ENCODE measurements around the gene FAM240B. TPM values are rescaled to one million over a fixed set of nuclear protein-coding genes. Genes with fewer than 3 reads are reported as not detected.

FAM240B gene
- total and polyA plus RNA-seq, 2 of the 13 experiments (the other 11 are each of a cell fraction or from before 2014, with no cell fraction given): not detected

DNA sequence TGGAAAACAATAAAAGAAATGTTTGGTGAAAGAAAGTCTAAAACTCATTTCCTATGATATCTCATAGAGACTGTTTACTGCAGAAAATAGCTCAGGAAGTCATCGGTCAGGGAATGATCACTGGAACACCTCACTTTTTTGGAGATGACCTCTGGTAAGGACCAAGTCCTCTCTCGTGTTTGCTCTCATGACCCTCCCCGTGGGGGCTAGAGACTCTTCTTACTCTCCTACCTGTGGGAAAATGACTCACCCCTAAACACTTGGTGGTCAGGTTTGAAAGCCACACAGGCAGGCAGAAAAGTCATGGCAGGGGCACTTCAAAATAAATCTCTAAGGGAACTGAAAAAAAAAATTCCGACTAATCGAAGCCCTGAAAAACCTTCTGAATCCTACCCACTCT lies 48.2 kb downstream of the FAM240B start:
- no peak overlapping the region for H3K9ac ChIP-seq (ENCODE audit: insufficient read depth, low read depth, low read length)
- 59% methylated on average over 5 of the region's 5 CpGs for WGBS (ENCODE audit: low lambda C conversion rate)
- H3K4me2 ChIP-seq (ENCODE audit: low read depth, low read length): no peak overlapping the region
- ChIA-PET POLR2A (no interaction called here), CTCF (ENCODE audit: low intra/inter-chr PET ratio, low total read pairs) (interaction anchor here (1.5 kb wide), 1 partner anchor 51 kb away, joined by 7 read pairs; the partner anchor contains the start of gene ANKRD18A)
- ATAC-seq (no peak), FAIRE-seq (no peak), DNase-seq (ENCODE audit: low spot score) (no peak)
- BruUV-seq (replicated peaks): no TSS peak
- H2AFZ ChIP-seq (ENCODE audit: low read length): no peak overlapping the region
- in situ Hi-C loops (cut with HindIII; ENCODE audit: extremely low pct_ligation_motif_present, low pct_unique_long_range_greater_than_20kb) (loop anchor here (5.0 kb wide), 1 partner anchor 49 kb away; the partner anchor contains the start of gene ANKRD18A), intact Hi-C loops (cut with micrococcal nuclease; ENCODE audit: unreplicated experiment) (loop anchor here (2.0 to 5.0 kb wide), 3 partner anchors 27 to 254 kb away; partner anchors contain the start of gene ANKRD18A)
- no peaks in the 10 kb centered on the region for H3K36me3 ChIP-seq (replicated peaks in 1 of 2; ENCODE audit: control insufficient read depth in 1 of 2, insufficient read depth in 2 of 2, low read length in 2 of 2)
- H3K79me2 ChIP-seq (ENCODE audit: insufficient read depth, low read length): no peaks in the 10 kb centered on the region
- H4K20me1 ChIP-seq (ENCODE audit: insufficient read depth, low read length): no peaks in the 10 kb centered on the region
- no peak overlapping the region for H3K27ac ChIP-seq (ENCODE audit: extremely low read length, insufficient read depth, low read length)
- no peaks in the 10 kb centered on the region for H3K9me3 ChIP-seq (ENCODE audit: low read length)
- peaks cover 2 to 45% of the 10 kb centered on the region in 2 experiments; a peak in 2 of 5 replicates for H3K27me3 ChIP-seq (ENCODE audit: control insufficient read depth in 1 of 2, insufficient read depth in 2 of 2, low read length in 2 of 2)
- no peak overlapping the region for H3K4me3 ChIP-seq (replicated peaks in 1 of 3; ENCODE audit: insufficient read depth in 1 of 3, low read depth in 2 of 3, low read length in 3 of 3)
- H3K4me1 ChIP-seq (ENCODE audit: insufficient read depth, low read length): peaks cover 23% of the 10 kb centered on the region
- TF ChIP-seq, protein P1, sequence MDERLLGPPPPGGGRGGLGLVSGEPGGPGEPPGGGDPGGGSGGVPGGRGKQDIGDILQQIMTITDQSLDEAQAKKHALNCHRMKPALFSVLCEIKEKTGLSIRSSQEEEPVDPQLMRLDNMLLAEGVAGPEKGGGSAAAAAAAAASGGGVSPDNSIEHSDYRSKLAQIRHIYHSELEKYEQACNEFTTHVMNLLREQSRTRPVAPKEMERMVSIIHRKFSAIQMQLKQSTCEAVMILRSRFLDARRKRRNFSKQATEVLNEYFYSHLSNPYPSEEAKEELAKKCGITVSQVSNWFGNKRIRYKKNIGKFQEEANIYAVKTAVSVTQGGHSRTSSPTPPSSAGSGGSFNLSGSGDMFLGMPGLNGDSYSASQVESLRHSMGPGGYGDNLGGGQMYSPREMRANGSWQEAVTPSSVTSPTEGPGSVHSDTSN (CRISPR knock-in tag; IDR thresholded peaks at IDR 0.05): no peak
- TF ChIP-seq HDAC2 (CRISPR knock-in tag; IDR thresholded peaks at IDR 0.05): no peak
- no peak for TF ChIP-seq SUZ12 (IDR thresholded peaks at IDR 0.05; ENCODE audit: low read depth, low read length)
- no peak for TF ChIP-seq ZNF367 (CRISPR knock-in tag; IDR thresholded peaks at IDR 0.05; ENCODE audit: borderline replicate concordance)
- TF ChIP-seq, protein P2, sequence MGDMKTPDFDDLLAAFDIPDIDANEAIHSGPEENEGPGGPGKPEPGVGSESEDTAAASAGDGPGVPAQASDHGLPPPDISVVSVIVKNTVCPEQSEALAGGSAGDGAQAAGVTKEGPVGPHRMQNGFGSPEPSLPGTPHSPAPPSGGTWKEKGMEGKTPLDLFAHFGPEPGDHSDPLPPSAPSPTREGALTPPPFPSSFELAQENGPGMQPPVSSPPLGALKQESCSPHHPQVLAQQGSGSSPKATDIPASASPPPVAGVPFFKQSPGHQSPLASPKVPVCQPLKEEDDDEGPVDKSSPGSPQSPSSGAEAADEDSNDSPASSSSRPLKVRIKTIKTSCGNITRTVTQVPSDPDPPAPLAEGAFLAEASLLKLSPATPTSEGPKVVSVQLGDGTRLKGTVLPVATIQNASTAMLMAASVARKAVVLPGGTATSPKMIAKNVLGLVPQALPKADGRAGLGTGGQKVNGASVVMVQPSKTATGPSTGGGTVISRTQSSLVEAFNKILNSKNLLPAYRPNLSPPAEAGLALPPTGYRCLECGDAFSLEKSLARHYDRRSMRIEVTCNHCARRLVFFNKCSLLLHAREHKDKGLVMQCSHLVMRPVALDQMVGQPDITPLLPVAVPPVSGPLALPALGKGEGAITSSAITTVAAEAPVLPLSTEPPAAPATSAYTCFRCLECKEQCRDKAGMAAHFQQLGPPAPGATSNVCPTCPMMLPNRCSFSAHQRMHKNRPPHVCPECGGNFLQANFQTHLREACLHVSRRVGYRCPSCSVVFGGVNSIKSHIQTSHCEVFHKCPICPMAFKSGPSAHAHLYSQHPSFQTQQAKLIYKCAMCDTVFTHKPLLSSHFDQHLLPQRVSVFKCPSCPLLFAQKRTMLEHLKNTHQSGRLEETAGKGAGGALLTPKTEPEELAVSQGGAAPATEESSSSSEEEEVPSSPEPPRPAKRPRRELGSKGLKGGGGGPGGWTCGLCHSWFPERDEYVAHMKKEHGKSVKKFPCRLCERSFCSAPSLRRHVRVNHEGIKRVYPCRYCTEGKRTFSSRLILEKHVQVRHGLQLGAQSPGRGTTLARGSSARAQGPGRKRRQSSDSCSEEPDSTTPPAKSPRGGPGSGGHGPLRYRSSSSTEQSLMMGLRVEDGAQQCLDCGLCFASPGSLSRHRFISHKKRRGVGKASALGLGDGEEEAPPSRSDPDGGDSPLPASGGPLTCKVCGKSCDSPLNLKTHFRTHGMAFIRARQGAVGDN (CRISPR knock-in tag; IDR thresholded peaks at IDR 0.05): no peak
- TF ChIP-seq NFYC (CRISPR knock-in tag; IDR thresholded peaks at IDR 0.05): no peak
- TF ChIP-seq CC2D1A (CRISPR knock-in tag; IDR thresholded peaks at IDR 0.05): no peak
- TF ChIP-seq REPIN1 (CRISPR knock-in tag; IDR thresholded peaks at IDR 0.05; ENCODE audit: borderline replicate concordance, low read depth): no peak
- TF ChIP-seq IRX3 (CRISPR knock-in tag; IDR thresholded peaks at IDR 0.05; ENCODE audit: borderline replicate concordance, low read depth): no peak
- TF ChIP-seq JUND (CRISPR knock-in tag; IDR thresholded peaks at IDR 0.05): no peak
- TF ChIP-seq, protein P3, sequence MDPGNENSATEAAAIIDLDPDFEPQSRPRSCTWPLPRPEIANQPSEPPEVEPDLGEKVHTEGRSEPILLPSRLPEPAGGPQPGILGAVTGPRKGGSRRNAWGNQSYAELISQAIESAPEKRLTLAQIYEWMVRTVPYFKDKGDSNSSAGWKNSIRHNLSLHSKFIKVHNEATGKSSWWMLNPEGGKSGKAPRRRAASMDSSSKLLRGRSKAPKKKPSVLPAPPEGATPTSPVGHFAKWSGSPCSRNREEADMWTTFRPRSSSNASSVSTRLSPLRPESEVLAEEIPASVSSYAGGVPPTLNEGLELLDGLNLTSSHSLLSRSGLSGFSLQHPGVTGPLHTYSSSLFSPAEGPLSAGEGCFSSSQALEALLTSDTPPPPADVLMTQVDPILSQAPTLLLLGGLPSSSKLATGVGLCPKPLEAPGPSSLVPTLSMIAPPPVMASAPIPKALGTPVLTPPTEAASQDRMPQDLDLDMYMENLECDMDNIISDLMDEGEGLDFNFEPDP (CRISPR knock-in tag; conservative IDR thresholded peaks at IDR 0.05): no peak
- no peak for TF ChIP-seq STAT5B (CRISPR knock-in tag; IDR thresholded peaks at IDR 0.05)
- no peak for TF ChIP-seq PHF8 (CRISPR knock-in tag; IDR thresholded peaks at IDR 0.05)
- TF ChIP-seq, protein P4, sequence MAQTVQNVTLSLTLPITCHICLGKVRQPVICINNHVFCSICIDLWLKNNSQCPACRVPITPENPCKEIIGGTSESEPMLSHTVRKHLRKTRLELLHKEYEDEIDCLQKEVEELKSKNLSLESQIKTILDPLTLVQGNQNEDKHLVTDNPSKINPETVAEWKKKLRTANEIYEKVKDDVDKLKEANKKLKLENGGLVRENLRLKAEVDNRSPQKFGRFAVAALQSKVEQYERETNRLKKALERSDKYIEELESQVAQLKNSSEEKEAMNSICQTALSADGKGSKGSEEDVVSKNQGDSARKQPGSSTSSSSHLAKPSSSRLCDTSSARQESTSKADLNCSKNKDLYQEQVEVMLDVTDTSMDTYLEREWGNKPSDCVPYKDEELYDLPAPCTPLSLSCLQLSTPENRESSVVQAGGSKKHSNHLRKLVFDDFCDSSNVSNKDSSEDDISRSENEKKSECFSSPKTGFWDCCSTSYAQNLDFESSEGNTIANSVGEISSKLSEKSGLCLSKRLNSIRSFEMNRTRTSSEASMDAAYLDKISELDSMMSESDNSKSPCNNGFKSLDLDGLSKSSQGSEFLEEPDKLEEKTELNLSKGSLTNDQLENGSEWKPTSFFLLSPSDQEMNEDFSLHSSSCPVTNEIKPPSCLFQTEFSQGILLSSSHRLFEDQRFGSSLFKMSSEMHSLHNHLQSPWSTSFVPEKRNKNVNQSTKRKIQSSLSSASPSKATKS (CRISPR knock-in tag; IDR thresholded peaks at IDR 0.05): no peak
- TF ChIP-seq POLR2AphosphoS2 (IDR thresholded peaks at IDR 0.05; ENCODE audit: low read depth, low read length): no peak
